Inflammatory macrophage treated with lipopolysaccharide for 1 hour (primary cell): Measurements from ENCODE around the gene ATP6V1F.

Experiments
- DNase-seq, 2 donors: peaks; one replicate each; pipeline ENCODE4 v3.0.0-alpha.2; 2020 to 2022

Gene ATP6V1F

GRCh38 chr7:128849156-128849515, 13.5 kb upstream of the ATP6V1F start:
- no peak for DNase-seq

GRCh38 chr7:128849804-128850490, 12.7 kb upstream of the ATP6V1F start:
- no peak for DNase-seq

- DNase-seq, result no peak
These were observed 10.0 kb upstream of the ATP6V1F start for GRCh38 chr7:128852537-128853254.

GRCh38 chr7:128853799-128854198, 8.9 kb upstream of the ATP6V1F start:
- no peak for DNase-seq

- no peak for DNase-seq
These were observed 8.3 kb upstream of the ATP6V1F start for GRCh38 chr7:128854396-128854795.

GRCh38 chr7:128855559-128855958, 7.1 kb upstream of the ATP6V1F start:
- DNase-seq, result no peak

GRCh38 chr7:128856001-128856718, 6.5 kb upstream of the ATP6V1F start:
- DNase-seq, result no peak

GRCh38 chr7:128858380-128859231, 4.0 kb upstream of the ATP6V1F start:
- DNase-seq, result no peak

GRCh38 chr7:128859232-128860157, 3.2 kb upstream of the ATP6V1F start:
- DNase-seq, result no peak

GRCh38 chr7:128860158-128861073, 2.2 kb upstream of the ATP6V1F start:
- DNase-seq, result no peak

- no peak for DNase-seq
These were observed 592 bp upstream of the ATP6V1F start for GRCh38 chr7:128861957-128862570.

- DNase-seq, result peak; percentile 43 to 56
These were observed 855 bp downstream of the ATP6V1F start for GRCh38 chr7:128863433-128863989.

GRCh38 chr7:128865303-128865702, 2.6 kb downstream of the ATP6V1F start:
- no peak for DNase-seq

GRCh38 chr7:128865996-128866877, 3.6 kb downstream of the ATP6V1F start:
- DNase-seq, result no peak

GRCh38 chr7:128867241-128867640, 4.6 kb downstream of the ATP6V1F start:
- DNase-seq, result no peak

- DNase-seq, result no peak
These were observed 5.4 kb downstream of the ATP6V1F start for GRCh38 chr7:128867842-128868623.

GRCh38 chr7:128868624-128869137, 6.0 kb downstream of the ATP6V1F start:
- no peak for DNase-seq
